ENCODE measurements around the gene TKT. TPM values are rescaled to one million over a fixed set of nuclear protein-coding genes. Genes with fewer than 3 reads are reported as not detected.

The TKT gene
- total and polyA plus RNA-seq, 2 of the 13 experiments (the other 11 are each of a cell fraction or from before 2014, with no cell fraction given): 150 to 238 TPM

- 0 out of 2 replicates have a peak, but pooled peaks have one; percentile 36 for TF ChIP-seq ZBTB43 (CRISPR knock-in tag; conservative IDR thresholded peaks at IDR 0.05)
- no peak for TF ChIP-seq ATF4 (CRISPR knock-in tag; IDR thresholded peaks at IDR 0.05)
- TF ChIP-seq RFXANK (CRISPR knock-in tag; IDR thresholded peaks at IDR 0.05): no peak
- TF ChIP-seq DZIP1 (CRISPR knock-in tag; IDR thresholded peaks at IDR 0.05): no peak
- no peak for TF ChIP-seq IKZF1 (IDR thresholded peaks at IDR 0.05)
- TF ChIP-seq BCL3 (CRISPR knock-in tag; IDR thresholded peaks at IDR 0.05): no peak
- TF ChIP-seq RAD21 (CRISPR knock-in tag; IDR thresholded peaks at IDR 0.05): peak; percentile 47; the same call in 1 of the 2 replicates
- TF ChIP-seq ZNF10 (CRISPR knock-in tag; IDR thresholded peaks at IDR 0.05; ENCODE audit: borderline replicate concordance, low read depth): no peak
- peak; percentile 43; the same call in 1 of the 2 replicates for TF ChIP-seq ETV5 (CRISPR knock-in tag; IDR thresholded peaks at IDR 0.05; ENCODE audit: borderline replicate concordance)
- no peak for TF ChIP-seq ZNF432 (CRISPR knock-in tag; IDR thresholded peaks at IDR 0.05; ENCODE audit: borderline replicate concordance)
- no peak for TF ChIP-seq ZXDC (CRISPR knock-in tag; IDR thresholded peaks at IDR 0.05)
- TF ChIP-seq THAP7 (CRISPR knock-in tag; IDR thresholded peaks at IDR 0.05): no peak
- peak; percentile 50 for TF ChIP-seq RXRA (CRISPR knock-in tag; IDR thresholded peaks at IDR 0.05)
- TF ChIP-seq ZKSCAN8 (CRISPR knock-in tag; IDR thresholded peaks at IDR 0.05; ENCODE audit: borderline replicate concordance): no peak
- peak; percentile 79 for TF ChIP-seq ZNF788 (CRISPR knock-in tag; IDR thresholded peaks at IDR 0.05; ENCODE audit: borderline replicate concordance)
- TF ChIP-seq NR2F6 (IDR thresholded peaks at IDR 0.05): no peak
- 0 out of 2 replicates have a peak, but pooled peaks have one; percentile 19 for TF ChIP-seq NR2F6 (CRISPR knock-in tag; IDR thresholded peaks at IDR 0.05)
- no peak for TF ChIP-seq ZNF724P (CRISPR knock-in tag; IDR thresholded peaks at IDR 0.05; ENCODE audit: borderline replicate concordance)
- no peak for TF ChIP-seq SMARCC2 (IDR thresholded peaks at IDR 0.05)
- peak; percentile 78 for TF ChIP-seq SAP130 (CRISPR knock-in tag; IDR thresholded peaks at IDR 0.05; ENCODE audit: low read depth)
- TF ChIP-seq YEATS2 (CRISPR knock-in tag; IDR thresholded peaks at IDR 0.05; ENCODE audit: borderline replicate concordance): 0 out of 2 replicates have a peak, but pooled peaks have one; percentile 25
Measured at GRCh38 chr3:53236112-53236841, 19.5 kb downstream of the TKT start (continued).
